Esophagus muscularis mucosa (tissue), 4 donors: ENCODE measurements around the gene SLC10A7. TPM values are rescaled to one million over a fixed set of nuclear protein-coding genes. Genes with fewer than 3 reads are reported as not detected.

Experiments used
- DNase-seq: peaks from one replicate; pipeline ENCODE4 v3.0.0-alpha.2; 2017; ENCODE audit errors: extremely low spot score
- H3K27ac ChIP-seq, 4 donors: fragments of 200-600 bp; sonication (generic); replicated peaks in 1 of 4; 1 replicate in 3 of 4; 2 replicates in 1 of 4; pipeline ENCODE4 v1.5.1; 2016 to 2019; ENCODE audit warnings: mild to moderate bottlenecking in 1 of 4
- H3K27me3 ChIP-seq, 4 donors: fragments of 200-600 bp; sonication (generic); one replicate each; pipeline versions ENCODE4 v1.5.1 to v1.6.0; 2016 to 2019
- H3K36me3 ChIP-seq, 4 donors: fragments of 200-600 bp; sonication (generic); one replicate each; pipeline ENCODE4 v1.5.1; 2016 to 2019
- H3K4me1 ChIP-seq, 4 donors: fragments of 200-600 bp; sonication (generic); one replicate each; pipeline ENCODE4 v1.5.1; 2016 to 2019
- H3K4me3 ChIP-seq, 4 donors: fragments of 200-600 bp; sonication (generic); 1 replicate in 2 of 4; 2 replicates in 2 of 4; pipeline ENCODE4 v1.5.1; 2016 to 2019; ENCODE audit warnings: mild to moderate bottlenecking in 4 of 4, moderate library complexity in 1 of 4
- H3K9me3 ChIP-seq, 4 donors: fragments of 200-600 bp; sonication (generic); 1 replicate in 3 of 4; 2 replicates in 1 of 4; pipeline ENCODE4 v1.5.1; 2016 to 2019
- CTCF ChIP-seq, 3 experiments: fragments of 200-600 bp in 2 of 3; fragments of 450-650 bp in 1 of 3; sonication (generic) in 2 of 3; IDR thresholded peaks; one replicate each; pipeline ENCODE4 v1.5.1; 2017 to 2019; ENCODE audit warnings: antibody characterized with exemption in 3 of 3, mild to moderate bottlenecking in 2 of 3, moderate library complexity in 1 of 3
- EP300 ChIP-seq: sonication (generic); formaldehyde crosslinking; IDR thresholded peaks from one replicate; pipeline ENCODE4 v1.6.1; 2017; ENCODE audit warnings: antibody characterized with exemption
- POLR2A ChIP-seq: fragments of 450-650 bp; IDR thresholded peaks from one replicate; pipeline ENCODE4 v1.6.1; 2017; ENCODE audit warnings: antibody characterized with exemption, moderate library complexity, mild to moderate bottlenecking, low read depth
- POLR2AphosphoS5 ChIP-seq, 2 donors: sonication (generic); formaldehyde crosslinking; IDR thresholded peaks; one replicate each; pipeline ENCODE4 v1.6.1; 2017; ENCODE audit warnings: antibody characterized with exemption in 2 of 2
- WGBS: methylation state at CpG from one replicate; pipeline ENCODE4 v1.1.5; 2018; 5-methylcytosine and 5-hydroxymethylcytosine counted together
- intact Hi-C: fragments of 100-400 bp; cut with DNase I; formaldehyde crosslinking; loops from one replicate; pipeline ENCODE4 v1.15.1; 2023
- total RNA-seq, 4 donors: library from RNA; depleted of rRNA; stranded (reverse); fragments of >200 nt; gene quantifications; one replicate each; pipeline versions ENCODE4 v1.1.0 to v1.2.1, GENCODE V29; 2016

The SLC10A7 gene
- total RNA-seq, 4 donors from 2014 or later, result 3.3 to 6.2 (median 5.7) TPM

- intact Hi-C loops, result no loop called here
- Histone ChIP-seq H3K27ac (no peak overlapping the region), H3K4me3 (no peak overlapping the region), H3K27me3 (no peaks in the 10 kb centered on the region), H3K36me3 (no peaks in the 10 kb centered on the region), H3K4me1 (peaks cover 0 to 3% (median 0%) of the 10 kb centered on the region in 4 donors), H3K9me3 (no peaks in the 10 kb centered on the region)
- 91% methylated on average over 2 of the region's 2 CpGs for WGBS
- TF ChIP-seq EP300 (no peak), CTCF (IDR thresholded peaks at IDR 0.05) (no peak), POLR2A (no peak), POLR2AphosphoS5 (IDR thresholded peaks at IDR 0.05) (no peak)
- DNase-seq, result no peak
These were observed 255.7 kb downstream of the SLC10A7 start for GRCh38 chr4:146265950-146266490.

- intact Hi-C loops, result no loop called here
- H3K36me3 ChIP-seq, result peaks cover 0 to 3% (median 0%) of the 10 kb centered on the region in 4 donors
- H3K9me3 ChIP-seq, result no peaks in the 10 kb centered on the region
- no peak overlapping the region for H3K27ac ChIP-seq
- no peak for DNase-seq
- TF ChIP-seq POLR2AphosphoS5 (IDR thresholded peaks at IDR 0.05) (no peak), EP300 (no peak), POLR2A (no peak), CTCF (IDR thresholded peaks at IDR 0.05) (no peak)
- no peaks in the 10 kb centered on the region for H3K27me3 ChIP-seq
- H3K4me1 ChIP-seq, result peaks cover 0 to 3% (median 0%) of the 10 kb centered on the region in 4 donors
- H3K4me3 ChIP-seq, result no peak overlapping the region
These were observed 257.9 kb downstream of the SLC10A7 start for GRCh38 chr4:146263793-146264192.

- no peak overlapping the region for H3K27ac ChIP-seq
- no peak for DNase-seq
These were observed 260.7 kb downstream of the SLC10A7 start for GRCh38 chr4:146261041-146261440.

GRCh38 chr4:146260521-146260920, 261.2 kb downstream of the SLC10A7 start:
- TF ChIP-seq EP300, result no peak
- TF ChIP-seq CTCF (IDR thresholded peaks at IDR 0.05), result no peak
- TF ChIP-seq POLR2AphosphoS5 (IDR thresholded peaks at IDR 0.05), result no peak
- no peak for TF ChIP-seq POLR2A
- Histone ChIP-seq H3K27me3 (no peaks in the 10 kb centered on the region), H3K4me3 (no peak overlapping the region), H3K36me3 (peaks cover 0 to 17% (median 3%) of the 10 kb centered on the region in 4 donors), H3K4me1 (peaks cover 0 to 6% (median 0%) of the 10 kb centered on the region in 4 donors), H3K9me3 (no peaks in the 10 kb centered on the region), H3K27ac (no peak overlapping the region)
- intact Hi-C loops, result no loop called here
- no peak for DNase-seq
- WGBS, result 96% methylated on average over 4 of the region's 4 CpGs

More at GRCh38 chr4:146261041-146261440, 260.7 kb downstream of the SLC10A7 start:
- Histone ChIP-seq H3K4me3 (no peak overlapping the region), H3K4me1 (peaks cover 0 to 2% (median 0%) of the 10 kb centered on the region in 4 donors), H3K36me3 (peaks cover 0 to 17% (median 2%) of the 10 kb centered on the region in 4 donors), H3K9me3 (no peaks in the 10 kb centered on the region), H3K27me3 (no peaks in the 10 kb centered on the region)
- intact Hi-C loops, result no loop called here
- 90% methylated on average over 2 of the region's 2 CpGs for WGBS
- TF ChIP-seq POLR2AphosphoS5 (IDR thresholded peaks at IDR 0.05) (no peak), EP300 (no peak), CTCF (IDR thresholded peaks at IDR 0.05) (no peak), POLR2A (no peak)

- Histone ChIP-seq H3K27ac (no peak overlapping the region), H3K9me3 (no peaks in the 10 kb centered on the region), H3K4me1 (peaks cover 0 to 6% (median 0%) of the 10 kb centered on the region in 4 donors), H3K27me3 (no peaks in the 10 kb centered on the region), H3K36me3 (peaks cover 0 to 17% (median 3%) of the 10 kb centered on the region in 4 donors), H3K4me3 (no peak overlapping the region)
- DNase-seq, result no peak
- 90% methylated on average over 1 of the region's 1 CpG for WGBS
- TF ChIP-seq EP300 (no peak), POLR2AphosphoS5 (IDR thresholded peaks at IDR 0.05) (no peak), POLR2A (no peak), CTCF (IDR thresholded peaks at IDR 0.05) (no peak)
- intact Hi-C loops, result no loop called here
These were observed 264.2 kb downstream of the SLC10A7 start for GRCh38 chr4:146257511-146257910.
